HG03060 (cell line): Measurements from ENCODE around the gene SPIRE2.
"Not testable (repeated sequence)": the region's sequence is repeated elsewhere in the genome, so short reads cannot be mapped to it uniquely, and the experiment has no call there.

Experiments used
- ATAC-seq: cut with Tn5 transposase; IDR thresholded peaks from one replicate; pipeline ENCODE4 v1.9.1; 2021; ENCODE audit warnings: low read depth, moderate number of reproducible peaks; ENCODE audit not compliant: unreplicated experiment

SPIRE2 gene

DNA sequence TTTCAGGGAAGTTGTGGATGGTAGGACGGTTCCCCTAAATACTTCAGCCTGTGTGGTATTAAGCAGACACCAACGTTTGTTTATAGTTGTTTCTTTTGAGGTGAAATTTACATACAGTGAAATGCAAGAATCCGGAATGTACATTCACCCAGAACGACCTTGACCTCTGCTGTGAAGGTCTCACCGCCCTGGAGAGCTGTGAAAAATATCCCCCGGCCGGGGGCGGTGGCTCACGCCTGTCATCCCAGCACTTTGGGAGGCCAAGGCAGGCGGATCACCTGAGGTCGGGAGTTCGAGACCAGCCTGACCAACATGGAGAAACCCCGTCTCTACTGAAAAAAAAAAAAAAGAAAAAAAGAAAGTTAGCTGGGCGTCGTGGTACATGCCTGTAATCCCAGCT lies 8.2 kb downstream of the SPIRE2 start:
- ATAC-seq = not testable (repeated sequence)

DNA sequence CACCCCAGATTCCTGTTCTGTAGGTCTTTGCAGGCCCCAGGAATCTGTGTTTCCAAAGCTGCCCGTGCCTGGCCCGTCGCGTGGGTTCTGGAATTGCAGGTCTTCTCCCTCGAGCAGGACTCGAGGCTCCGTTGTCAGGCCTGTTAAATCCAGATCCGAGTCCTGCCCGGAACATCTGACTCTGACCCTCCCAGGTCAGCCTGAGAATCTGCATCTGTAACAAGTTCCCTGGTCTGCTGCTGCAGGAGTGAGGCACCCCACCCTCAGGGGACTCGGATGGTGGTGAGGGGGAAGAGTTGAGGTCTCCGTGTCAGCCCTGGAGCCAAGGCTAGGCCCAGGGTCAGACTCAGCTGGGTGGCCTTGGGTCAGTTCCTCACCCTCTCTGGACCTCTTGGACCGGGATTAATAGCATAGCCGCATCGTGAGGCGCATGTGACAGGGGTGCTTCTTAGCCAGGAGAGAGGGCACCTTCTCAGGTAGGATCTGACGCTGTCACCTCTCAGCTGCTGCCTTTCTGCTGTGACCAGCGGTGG lies 8.8 kb downstream of the SPIRE2 start:
- ATAC-seq = no peak

DNA sequence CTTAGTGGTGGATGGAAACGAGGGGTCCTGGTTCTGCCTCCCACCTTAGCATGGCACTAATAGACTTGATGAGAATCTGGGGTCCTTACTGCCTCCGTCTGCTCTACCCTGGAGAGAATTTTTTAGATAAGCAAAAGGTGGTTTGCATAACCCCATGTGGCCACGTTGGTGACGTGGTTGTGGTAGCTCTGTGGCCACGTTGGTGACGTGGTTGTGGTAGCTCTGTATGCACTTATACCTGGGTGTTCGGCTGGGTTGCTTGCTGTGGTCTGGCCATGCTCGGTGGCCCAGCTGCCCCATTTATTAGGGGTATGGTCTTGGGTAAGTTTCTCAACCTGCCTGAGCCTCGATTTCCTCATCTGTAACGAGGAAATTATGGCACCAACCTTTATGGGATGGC lies 13.0 kb downstream of the SPIRE2 start:
- no peak for ATAC-seq

DNA sequence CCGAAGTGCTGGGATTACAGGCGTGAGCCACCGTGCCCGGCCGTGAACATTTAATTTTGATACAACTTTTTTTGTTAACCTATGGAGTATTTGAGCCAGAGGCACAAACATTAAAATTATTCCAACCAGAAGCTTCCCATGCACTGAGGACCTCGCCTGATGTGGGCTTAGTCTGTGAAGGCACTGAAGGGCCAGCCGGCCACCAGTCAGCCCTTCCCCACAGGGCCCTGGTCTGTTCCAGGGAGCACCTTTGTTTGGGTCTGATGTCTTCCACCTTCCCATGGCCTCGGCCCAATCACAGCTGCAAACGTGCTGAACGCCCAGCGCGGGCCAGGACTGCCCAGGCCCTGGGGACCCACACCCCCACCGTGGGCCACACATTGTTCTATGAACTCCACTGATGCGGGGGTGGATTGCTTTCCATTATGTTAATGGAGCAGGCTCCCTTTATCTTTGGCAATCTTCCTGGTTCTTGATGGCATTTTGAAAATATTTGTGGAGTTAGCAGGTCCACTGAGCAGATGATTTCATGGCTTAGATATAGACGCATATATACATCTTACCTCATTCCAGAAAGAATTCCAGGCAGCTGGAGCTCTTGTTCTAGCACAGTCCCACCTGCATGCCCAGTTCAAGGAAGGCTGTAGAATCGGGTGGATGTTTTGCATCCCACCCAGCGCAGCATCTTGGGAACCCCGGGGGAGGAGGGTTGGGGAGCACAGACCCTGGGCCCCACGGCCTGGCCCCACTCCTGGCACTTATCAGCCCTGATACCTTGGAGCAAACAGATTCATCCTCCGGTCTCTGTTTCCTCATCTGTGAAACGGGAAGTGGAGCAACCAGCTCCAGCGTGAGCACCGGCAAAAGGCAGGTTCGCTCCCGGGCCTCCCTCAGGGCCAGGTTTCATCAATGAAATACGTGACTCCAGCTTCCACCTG lies 14.5 kb downstream of the SPIRE2 start:
- no peak for ATAC-seq

DNA sequence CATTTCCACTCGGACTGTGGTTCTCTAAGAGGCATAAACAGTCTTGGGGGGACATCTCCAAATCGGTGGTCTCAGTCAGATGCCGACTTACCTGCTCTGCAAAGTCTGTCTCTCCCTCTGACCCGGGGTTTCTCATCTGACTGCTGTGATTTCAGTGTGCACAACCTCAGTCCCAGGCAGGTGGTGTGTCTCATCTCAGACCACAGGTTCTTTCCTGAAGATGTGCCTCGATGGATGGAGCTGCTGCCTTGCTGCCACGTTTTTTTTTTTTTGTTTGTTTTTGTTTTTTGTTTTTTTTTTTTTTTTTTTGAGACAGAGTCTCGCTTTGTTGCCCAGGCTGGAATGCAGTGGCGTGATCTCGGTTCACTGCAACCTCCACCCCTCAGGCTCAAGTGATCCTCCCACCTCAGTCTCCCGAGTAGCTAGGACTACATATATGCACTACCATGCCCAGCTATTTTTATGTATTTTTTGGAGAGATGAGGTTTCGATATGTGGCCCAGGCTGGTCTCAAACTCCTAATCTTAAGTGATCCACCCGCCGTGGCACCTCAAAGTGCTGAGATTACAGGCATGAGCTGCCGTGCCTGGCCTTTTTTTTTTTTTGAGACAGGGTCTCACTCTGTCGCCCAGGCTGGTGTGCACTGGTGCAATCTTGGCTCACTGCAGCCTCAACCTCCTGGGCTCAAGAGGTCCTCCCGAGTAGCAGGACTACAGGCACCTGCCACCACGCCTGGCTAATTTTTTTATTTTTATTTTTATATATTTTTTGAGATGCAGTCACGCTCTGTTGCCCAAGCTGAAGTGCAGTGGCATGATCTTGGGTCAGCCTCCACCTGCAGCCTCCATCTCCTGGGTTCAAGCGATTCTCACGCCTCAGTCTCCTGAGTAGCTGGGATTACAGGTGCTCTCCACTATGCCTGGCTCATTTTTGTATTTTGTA lies 15.4 kb downstream of the SPIRE2 start:
- ATAC-seq = no peak

DNA sequence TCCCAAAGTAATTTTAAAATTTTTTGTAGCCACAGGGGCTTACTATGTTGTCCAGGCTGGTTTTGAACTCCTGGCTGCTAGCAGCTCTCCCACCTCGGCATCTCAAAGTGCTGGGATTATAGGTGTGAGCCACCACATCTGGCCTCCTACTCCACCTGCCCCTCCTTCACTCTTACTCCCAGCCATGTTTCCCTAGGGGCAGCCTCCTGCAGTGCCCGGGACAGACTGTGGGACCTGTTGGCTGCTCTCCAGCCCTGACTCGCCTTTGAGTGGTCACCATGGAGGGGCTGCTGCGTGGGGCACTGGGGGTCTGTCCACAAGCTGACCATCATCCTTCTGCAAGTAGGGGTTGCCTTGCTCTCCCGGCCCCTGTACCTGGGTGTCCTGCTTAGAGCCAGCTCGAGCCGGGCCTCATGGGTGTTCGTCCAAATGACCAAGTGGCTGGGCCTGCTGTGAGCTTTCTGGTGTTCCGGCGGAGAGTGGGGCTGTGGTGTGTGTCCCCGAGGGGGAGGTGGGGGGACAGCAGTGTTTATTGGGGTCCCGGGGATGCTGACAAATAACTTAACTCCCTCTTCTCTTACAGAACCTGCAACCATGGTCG lies 16.6 kb downstream of the SPIRE2 start:
- no peak for ATAC-seq

DNA sequence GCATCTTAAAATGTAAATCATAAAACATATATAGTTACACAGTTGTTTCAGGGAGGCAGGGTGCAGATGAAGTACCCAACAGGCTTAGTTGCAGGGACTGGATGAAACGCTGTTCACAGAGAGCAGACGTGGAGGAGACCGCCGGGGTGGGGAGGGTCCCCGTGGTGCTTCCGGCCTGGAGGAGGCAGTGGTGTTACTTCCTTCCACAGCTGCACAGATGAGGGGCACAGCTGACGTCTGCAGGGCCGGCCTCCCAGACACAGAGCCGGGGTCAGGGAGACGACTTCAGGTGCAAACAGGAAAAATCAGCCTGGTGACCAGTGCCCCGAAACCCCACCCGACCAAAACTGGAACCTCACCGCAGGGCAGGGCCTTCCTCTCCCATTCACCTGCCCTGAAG lies 17.1 kb downstream of the SPIRE2 start:
- ATAC-seq = no peak

DNA sequence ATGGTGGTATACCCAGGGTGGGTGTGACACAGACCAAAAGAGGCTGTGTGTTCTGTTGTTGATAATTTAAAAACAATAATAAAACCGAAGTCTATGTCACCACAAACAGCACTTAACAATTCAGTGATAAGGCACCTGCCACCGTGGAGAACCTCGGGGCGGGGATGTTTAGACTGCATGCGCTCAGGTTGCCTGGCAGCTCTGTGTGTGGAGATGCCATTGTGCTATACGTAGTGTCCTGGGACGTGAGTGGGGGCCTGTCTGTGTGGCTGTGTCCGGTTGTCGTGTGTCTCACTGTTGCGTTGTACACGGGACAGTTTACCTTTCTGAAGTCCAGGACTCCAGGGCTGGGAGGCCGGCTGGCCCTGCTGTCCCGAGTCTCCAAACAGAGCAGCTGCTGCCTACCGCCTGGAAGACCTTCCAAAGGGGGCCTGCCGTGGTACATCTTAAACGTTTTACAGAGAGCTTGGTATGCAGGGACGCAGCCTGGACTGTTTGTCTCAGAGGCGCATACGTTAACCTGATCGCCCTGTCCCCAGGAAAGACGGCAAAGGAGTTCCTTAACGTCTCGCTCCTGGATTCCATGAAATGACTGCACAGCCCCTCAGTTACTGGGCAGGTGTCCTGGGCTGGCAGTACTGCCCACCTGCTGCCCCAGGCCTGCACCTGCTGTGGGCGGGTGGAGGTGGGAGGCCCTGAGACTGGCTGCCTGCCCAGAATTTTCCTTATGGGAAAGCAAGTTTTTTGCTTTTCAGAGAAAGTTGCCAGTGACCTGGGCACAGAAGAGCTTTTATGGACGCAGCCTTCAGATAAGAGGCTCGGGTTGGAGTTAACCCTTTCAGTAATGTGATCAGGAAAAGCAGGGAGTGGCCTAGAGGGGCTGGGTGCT lies 19.0 kb downstream of the SPIRE2 start:
- no peak for ATAC-seq

DNA sequence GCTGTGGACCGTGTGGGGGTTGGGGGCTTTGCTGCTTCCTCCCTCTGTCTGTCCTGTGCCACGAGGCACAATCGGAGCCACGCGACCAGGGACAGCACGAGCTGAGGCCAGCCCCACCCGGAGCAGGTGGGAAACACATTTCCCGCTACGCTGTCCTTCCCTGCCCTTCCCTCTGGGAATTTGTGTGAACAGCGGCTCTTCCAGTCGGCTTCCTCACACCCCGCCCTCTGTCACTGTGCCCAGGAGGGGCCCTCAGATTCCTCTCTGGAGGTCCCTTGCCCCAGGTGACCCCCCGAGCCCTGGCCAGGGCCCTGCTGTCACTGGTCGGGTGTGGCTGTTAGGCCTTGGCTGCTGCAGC lies 19.6 kb downstream of the SPIRE2 start:
- ATAC-seq = no peak

DNA sequence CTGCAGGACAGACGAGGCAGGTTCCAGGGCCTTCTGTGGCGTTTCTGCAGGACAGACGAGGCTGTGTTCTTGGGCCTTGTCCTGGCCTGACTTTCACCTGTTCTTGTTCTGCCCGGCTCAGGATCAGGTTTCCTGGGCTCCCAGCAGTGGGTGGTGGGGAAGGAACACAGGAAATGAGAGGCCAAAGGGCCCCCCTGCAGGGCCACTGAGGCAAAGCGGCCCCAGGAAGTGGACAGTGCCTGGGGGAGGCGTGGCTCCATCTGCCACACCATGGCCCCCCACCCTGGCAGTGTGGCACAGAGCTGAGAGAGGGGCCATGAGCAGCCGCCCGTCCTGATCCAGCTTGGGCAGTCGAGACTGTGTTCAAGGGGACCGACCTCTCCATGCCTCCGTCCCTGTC lies 20.7 kb downstream of the SPIRE2 start:
- no peak for ATAC-seq

DNA sequence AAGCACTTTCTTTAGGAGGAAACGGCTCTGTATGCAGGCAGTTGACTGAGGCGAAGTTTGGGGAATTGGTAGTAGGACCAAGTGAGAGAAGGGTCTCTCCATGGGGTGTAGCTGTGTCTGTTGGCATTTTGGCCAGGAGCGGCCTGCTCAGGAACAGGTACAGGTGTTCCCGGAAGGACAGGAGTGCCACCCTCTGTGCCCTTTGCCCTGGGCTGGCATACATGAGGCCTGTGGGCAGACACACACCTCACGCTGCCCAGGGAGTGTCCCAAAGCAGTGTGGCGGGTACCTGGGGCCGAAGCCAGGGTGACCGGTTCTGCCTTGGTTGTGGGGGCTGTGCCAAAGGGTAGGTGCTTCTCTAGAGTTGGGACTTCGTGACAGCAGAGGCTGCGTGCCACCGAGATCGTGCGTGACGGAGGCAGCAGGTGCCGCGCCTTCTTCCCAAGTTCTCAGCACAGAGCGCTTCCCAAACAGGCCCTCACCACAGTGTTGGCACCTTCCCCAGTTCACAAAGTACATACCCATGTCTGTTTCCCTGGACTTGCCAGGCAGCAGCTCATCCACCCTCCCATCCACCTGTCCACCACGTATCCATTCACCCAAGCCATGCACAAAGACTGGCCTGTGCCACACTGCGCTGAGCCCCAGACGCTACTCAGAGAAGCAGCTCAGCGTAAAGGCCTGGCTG lies 25.2 kb downstream of the SPIRE2 start:
- no peak for ATAC-seq

DNA sequence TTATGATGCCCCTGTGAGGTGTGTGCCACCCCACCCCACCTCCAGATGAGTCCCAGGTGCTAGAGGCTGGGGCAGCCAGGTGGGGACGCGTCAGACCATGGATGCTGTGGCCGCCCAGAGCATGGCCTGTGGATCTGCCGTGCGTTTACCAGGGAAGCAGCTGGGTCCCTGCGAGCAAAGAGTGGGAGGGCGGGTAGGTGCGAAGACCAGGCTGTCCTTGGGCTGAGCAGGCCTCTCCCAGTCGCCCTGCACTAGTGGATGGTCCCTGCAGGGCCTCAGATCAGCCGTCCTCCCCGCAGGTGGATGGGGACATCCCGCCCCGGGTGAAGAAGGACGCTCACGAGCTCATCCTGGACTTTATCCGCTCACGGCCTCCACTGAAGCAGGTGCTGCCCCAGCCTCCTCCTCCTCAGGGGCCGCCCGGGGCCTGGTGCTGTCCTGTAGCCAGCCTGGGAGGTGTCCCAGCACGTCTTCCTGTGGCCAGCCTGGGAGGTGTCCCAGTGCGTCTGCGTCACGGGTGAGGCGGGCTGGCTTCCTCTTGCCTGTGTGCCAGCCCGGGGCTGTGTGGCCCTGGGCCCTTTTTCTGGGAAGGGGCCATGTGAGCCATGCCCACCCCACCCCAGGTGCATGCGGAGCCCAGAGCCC lies 27.1 kb downstream of the SPIRE2 start:
- ATAC-seq = no peak

DNA sequence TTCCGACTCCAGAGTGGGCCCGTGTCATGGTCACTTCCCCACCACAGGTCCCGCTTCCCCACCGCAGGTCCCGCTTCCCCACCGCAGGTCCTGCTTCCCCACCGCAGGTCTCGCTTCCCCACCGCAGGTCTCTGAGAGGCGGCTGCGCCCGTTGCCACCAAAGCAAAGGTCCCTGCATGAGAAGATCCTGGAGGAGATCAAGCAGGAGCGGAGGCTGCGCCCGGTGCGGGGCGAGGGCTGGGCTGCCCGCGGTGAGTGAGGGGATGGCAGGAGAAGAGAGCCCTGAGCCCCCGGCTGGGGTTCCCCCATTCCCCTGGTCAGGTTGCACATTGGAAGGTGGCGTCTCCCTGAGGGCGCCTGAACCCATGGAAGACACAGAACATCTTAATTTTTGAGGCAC lies 27.7 kb downstream of the SPIRE2 start:
- no peak for ATAC-seq

DNA sequence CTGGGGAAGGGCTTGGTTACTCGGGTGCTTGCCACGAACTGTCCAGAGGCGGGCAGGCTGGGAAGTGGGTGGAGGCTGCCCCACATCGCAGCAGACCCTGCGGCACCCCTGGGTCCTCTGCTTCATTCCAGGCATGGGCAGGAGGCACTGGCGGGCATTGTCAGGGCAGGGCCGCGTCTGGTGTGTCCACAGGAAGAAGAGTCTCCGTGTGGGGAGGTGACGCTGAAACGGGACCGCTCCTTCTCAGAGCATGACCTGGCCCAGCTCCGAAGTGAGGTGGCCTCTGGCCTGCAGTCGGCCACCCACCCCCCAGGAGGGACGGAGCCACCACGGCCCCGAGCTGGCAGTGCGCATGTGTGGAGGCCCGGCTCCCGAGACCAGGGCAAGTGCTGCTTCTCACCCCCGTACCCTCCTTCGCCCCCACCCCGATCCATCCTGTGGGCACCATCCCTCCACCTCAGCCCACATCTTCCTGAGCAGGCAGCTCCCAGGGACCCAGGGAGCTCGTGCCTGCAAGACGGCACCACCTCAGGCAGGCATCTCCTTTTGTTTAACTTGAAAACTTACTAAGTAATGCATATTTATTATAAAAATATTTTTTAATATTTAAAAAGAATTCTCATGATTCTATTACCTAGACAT lies 30.8 kb downstream of the SPIRE2 start:
- ATAC-seq = no peak

DNA sequence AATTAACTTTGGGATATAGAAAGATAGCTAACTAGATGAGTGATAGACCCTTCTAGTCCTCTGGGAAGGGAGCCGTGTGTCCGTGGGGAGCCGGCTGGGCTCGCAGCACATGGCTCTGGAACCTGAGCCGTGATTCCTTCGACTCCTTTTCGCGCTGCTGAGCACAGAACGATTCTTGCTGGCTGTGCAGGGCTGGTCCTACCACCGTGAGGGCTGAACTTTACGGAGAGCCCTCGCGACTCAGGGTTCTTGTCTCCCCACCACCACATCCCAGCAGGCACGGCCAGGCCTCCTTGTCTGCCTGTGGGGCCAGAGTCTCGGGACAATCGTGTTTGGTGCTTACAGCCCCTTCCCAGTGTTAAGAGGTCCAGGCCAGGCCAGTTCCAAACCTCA lies 31.3 kb downstream of the SPIRE2 start:
- ATAC-seq = no peak

DNA sequence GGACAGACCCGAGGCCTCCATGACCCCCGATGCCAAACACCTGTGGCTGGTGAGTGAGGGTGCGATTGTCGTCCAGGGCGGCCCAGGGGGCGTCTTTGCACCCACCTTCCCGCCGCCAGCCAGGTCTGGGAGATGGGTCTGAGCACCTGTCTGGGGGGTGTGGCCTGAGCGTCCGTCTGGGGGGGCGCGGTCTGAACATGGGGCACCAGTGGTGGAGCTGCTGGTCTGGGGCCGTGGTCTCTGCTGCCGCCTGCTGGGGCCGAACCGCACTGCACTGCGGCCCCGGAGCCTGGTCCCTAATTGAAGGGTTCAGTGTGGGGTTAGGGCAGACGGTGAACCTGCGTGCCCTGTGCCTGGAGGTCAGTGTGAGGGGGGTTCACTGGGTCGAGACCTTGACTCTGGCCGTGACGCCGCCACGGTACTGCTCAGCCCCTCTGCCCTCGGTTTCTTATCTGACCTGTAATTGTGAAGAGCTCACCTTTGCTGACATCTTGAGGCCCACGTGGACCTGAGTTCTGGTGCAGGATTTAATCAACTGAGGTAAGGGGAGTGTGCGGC lies 32.6 kb downstream of the SPIRE2 start:
- ATAC-seq = no peak

DNA sequence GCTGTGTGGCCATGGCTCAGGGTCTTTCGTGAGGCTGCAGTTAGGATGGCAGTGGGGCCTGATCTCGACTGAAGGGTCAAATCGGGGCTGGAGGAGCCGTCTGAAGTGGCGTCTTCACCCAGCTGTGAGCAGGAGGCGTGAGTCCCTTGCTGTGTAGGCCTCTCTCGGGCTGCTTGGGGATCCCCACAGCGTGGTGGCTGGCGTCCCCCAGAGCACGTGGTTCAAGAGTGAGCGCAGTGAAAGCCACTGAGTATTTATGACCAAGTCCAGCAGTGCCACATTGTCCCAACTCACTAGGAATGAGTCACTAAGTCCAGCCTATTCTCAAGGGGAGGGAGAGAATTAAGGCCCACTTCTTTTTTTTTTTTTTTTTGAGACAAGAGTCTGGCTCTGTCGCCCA lies 33.4 kb downstream of the SPIRE2 start:
- no peak for ATAC-seq

DNA sequence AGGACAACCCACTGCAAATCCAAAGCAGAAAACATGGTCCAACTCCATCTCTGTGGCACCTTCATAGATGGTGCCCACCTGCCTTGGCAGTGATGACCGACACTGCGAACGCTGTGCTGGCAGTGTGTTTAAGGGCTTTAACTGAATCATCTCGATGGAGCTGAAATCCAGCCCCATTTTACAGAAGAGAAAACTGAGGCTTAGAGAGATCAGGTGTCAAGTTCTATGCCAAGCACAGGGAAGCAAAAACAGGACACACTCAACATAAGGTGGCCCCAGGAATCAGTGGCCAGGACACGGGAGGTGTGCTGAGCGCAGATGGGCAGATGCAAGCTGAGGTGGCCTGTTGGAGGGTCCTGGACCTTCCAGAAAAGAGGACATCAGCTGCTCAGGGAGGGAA lies 34.5 kb downstream of the SPIRE2 start:
- no peak for ATAC-seq
